22Rv1 (cell line): ENCODE measurements around the gene INSYN2B.

ENCODE experiments used
- H3K27ac ChIP-seq: fragments of 450-650 bp; 2 replicates; pipeline ENCODE4 v1.5.1; 2017
- CTCF ChIP-seq: fragments of 450-650 bp; IDR thresholded peaks from 2 replicates; pipeline ENCODE4 v1.5.1; 2017; ENCODE audit warnings: mild to moderate bottlenecking
- ZFX ChIP-seq: fragments of 450-650 bp; IDR thresholded peaks from 2 replicates; pipeline ENCODE4 v1.6.1; 2017; ENCODE audit warnings: antibody characterized with exemption, borderline replicate concordance

Gene INSYN2B

GRCh38 chr5:170008376-170008775 lies 28.1 kb upstream of the INSYN2B start:
- TF ChIP-seq ZFX (no peak), CTCF (no peak)
- no peak overlapping the region for H3K27ac ChIP-seq

- no peak for TF ChIP-seq ZFX
- H3K27ac ChIP-seq: no peak overlapping the region
Measured at GRCh38 chr5:170006021-170006420, 25.7 kb upstream of the INSYN2B start.

- H3K27ac ChIP-seq: no peak overlapping the region
- TF ChIP-seq CTCF (no peak), ZFX (no peak)
Measured at GRCh38 chr5:170000155-170000554, 19.9 kb upstream of the INSYN2B start.

- H3K27ac ChIP-seq: no peak overlapping the region
- TF ChIP-seq CTCF (no peak), ZFX (no peak)
Measured at GRCh38 chr5:169999621-170000020, 19.3 kb upstream of the INSYN2B start.

- no peak for TF ChIP-seq CTCF
- no peak for TF ChIP-seq ZFX
- H3K27ac ChIP-seq: no peak overlapping the region
Measured at GRCh38 chr5:169997798-169998197, 17.5 kb upstream of the INSYN2B start.

GRCh38 chr5:169993485-169993790 lies 13.1 kb upstream of the INSYN2B start:
- TF ChIP-seq CTCF (no peak), ZFX (no peak)
- H3K27ac ChIP-seq: no peak overlapping the region

- no peak overlapping the region for H3K27ac ChIP-seq
- TF ChIP-seq ZFX (no peak), CTCF (no peak)
Measured at GRCh38 chr5:169992789-169993484, 12.6 kb upstream of the INSYN2B start.
